Stimulated activated CD4-positive, alpha-beta T cell treated with anti-CD3 and anti-CD28 coated beads, Interleukin-2, amount 100 ng/mL, for 24 hours (primary cell): ENCODE data around the gene CCDC18.
"Not testable (repeated sequence)": the region's sequence is repeated elsewhere in the genome, so short reads cannot be mapped to it uniquely, and the experiment has no call there.

ENCODE experiments used
- DNase-seq, 2 donors: peaks; one replicate each; pipeline ENCODE4 v3.0.0-alpha.2; 2020

Gene CCDC18

GRCh38 chr1:93172778-93173177, 7.7 kb upstream of the CCDC18 start:
- no peak for DNase-seq

DNA sequence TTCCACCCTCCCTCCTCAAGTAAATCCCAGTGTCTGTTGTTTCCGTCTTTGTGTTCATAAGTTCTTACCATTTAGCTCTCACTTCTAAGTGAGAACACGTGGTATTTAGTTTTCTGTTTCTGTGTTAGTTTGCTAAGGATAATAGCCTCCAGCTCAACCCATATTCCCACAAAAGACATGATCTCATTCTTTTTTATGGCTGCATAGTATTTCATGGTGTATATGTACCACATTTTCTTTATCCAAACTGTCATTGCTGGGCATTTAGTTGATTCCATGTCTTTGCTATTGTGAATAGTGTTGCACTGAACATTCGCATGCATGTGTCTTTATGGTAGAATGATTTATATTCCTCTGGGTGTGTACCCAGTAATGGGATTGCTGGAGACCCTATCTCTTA, 5.9 kb upstream of the CCDC18 start:
- not testable (repeated sequence) for DNase-seq

- no peak for DNase-seq
Observed at GRCh38 chr1:93177991-93178390, 2.5 kb upstream of the CCDC18 start.

DNA sequence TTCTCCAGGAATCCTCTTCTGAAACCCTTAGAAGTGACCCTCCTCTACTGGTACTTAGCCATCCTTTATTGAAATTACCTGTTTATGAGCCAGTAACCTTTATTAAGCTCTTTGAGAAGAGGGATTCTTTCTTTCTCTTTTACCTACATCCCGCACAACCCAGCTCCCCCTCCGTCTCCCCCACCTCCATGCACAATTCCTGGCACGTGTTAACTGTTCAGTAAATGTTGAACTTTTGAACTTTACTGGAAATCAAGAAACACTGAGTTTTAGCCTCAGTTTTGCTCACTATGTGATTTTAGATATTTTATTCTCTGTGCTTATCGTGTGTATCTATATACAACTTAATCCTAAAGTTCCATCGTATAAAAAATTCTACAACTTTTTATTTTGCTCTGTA, 2.1 kb upstream of the CCDC18 start:
- DNase-seq = no peak

DNA sequence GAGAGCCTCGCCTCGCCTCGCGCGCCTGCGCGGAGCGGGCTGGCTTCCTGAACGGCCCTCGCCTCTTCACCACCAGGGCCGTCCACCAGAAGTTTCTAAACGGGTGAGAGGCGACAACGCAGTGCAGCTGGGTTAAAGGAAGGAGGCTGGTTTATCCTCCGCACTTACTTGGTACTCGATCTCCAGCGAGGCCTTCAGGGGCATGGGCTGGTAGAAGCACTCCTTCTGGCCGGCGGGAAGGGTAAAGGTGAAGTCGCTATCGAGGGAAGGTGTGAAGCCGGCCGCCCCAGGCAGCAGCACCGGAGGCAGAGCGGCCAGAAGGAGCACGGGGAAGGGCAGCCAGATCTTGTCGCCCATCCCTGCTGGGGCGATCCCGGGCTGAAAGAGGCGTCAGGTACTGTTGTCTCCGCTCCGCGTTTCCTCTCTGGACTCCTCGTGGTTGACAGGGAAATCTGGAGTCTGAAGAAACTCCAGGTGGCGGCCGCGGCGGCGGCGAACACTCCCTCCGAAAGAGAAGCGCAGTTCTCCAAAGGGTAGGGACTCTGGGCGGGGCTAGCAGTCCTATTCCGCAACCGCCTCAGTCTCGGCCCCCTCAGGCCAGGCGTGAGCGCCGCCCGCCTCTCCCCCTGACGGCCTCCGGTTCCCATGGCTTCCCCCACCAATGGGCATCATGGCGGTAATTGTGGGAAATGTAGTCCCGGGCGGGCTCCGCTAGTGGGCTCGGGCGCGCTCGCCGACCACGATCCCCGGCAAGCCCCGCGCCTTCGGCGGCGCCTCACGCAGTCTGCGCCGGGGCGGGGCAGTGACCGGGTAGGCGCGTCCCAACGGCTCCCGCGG, 420 bp upstream of the CCDC18 start, which contains the start of gene TMED5:
TMED5 (minus strand) TSS at position 528 of the 837 bp plus-strand sequence; CDS start at position 357, 171 bp downstream.
- peak; percentile 93 to 94 for DNase-seq

DNA sequence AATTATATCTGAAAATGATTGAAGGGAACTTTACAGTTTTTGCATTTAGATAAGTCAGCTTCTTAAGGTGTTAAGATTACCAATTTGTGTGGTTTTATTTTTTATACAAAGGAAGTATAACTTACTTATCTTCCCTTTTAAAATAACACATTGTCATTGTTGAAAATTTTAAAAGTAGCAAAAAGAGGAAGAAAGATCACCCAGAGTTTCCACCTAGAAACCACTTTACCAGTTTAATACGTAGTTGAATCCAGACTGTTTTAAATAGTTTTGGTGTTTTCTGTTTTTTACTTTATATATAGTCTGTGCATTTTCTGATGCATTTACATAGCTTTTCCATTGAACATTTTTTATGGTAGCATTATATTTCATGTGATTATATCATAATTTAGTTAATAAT, 6.1 kb downstream of the CCDC18 start:
- DNase-seq = no peak

- no peak for DNase-seq
Observed at GRCh38 chr1:93190432-93190831, 9.9 kb downstream of the CCDC18 start.

- no peak for DNase-seq
Observed at GRCh38 chr1:93194231-93194990, 13.9 kb downstream of the CCDC18 start.

GRCh38 chr1:93196591-93196990, 16.1 kb downstream of the CCDC18 start:
- DNase-seq = no peak

DNA sequence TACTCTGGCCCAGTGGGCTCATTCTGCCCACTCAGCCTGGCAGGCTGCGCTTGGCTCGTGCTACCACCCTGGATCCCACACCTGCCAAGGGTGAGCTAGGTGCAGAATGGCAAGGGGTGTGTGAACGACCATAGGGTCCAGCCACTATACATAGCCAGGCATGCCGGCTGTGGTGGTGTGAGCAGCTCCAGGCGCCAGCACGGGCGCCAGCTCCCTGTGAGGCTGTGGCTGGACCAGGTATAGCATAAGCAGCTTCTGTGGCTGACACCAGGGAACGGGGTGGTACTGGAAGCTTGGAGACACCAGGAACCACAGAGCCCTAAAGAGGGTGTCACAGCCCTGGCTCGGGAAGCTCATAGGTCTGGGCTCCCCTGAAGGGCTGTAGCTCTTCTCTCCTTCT, 18.6 kb downstream of the CCDC18 start:
- DNase-seq = no peak

DNA sequence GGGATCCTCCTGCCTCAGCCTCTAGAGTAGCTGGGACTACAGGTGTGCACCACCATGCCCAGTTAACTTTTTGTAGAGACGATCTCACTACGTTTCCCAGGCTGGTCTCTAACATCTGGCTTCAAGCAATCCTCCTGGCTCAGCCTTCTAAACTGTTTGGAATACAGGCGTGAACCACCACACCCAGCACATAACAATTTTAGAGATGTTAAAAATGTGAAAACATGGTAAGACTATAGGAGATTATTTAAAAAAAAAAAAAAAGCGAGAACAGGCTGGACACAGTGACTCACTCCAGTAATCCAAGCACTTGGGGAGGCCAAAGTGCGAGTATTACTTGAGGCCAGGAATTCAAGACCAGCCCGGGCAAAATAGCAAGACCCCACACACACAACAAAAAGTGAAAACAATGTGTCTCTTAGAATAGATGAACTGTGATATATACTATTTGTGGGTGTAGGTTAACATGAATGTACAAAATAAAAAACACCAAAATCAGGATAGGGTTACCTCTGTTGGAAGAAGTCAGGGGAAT, 19.6 kb downstream of the CCDC18 start:
- DNase-seq = no peak

DNA sequence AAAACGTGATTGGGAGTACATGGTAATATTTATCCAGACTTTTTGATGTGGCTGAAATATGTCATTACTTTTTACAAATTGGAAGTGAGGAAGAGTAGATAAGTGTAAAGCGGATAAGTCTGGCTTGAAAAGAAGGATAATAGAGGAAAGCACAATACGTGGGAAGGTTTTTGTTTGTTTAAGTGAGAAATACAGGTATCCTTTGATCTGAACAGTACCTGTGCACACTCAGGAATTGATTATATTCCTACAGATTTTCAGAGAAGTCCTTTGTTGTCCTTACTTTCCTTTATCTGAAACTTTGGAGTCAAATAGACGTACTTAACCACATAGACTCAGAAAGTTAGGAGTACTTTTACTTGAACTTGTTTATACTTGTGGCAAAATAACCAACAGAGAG, 20.2 kb downstream of the CCDC18 start:
- no peak for DNase-seq

DNA sequence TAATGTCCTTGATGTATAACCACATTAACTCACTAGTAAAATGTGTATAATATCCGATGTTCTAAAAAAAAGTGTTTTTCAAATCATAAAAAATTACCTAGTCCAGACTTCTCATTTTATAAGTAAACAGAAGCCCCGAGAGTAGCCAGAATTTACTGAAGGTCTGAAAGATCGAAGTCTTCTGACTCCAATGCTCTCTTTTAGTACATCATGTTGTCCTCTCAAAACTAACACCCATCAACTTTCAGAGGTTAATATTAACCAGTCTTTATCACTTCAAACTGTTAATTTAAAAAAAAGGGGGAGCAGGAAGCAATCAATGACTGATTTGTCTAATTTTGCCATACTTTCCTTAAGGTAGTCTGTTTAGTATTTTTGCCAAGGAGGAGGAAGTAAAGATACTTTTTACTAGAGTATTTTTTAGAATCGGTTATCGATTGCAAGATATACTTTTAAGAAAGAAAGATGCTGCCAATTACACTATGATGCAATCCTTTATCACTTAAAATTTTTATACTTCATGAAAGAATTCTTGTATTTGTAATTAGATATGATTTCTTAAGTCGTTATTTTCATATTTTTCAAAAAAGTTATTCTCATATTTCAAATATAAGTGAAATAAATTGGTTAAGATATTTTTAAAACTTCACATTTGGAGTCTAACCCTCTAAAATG, 25.5 kb downstream of the CCDC18 start:
- DNase-seq = no peak

DNA sequence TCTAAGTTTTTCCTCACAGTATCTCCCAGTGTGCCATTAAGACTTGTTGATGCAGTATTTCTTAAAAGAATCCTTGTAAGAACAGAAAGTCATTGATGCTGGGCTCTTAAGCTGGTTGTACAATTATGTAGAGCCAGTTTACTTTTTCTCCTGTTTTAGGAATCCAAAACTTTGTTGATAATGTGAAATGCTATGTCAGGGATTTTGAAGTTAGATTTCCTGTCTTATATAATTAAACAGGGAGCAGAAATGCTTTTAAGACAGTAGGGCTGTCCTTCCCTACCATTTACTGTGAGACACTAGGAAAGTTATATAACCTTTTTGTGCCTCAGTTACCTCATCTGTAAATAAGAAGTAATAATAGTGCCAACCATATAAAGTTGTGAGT, 26.0 kb downstream of the CCDC18 start:
- no peak for DNase-seq

DNA sequence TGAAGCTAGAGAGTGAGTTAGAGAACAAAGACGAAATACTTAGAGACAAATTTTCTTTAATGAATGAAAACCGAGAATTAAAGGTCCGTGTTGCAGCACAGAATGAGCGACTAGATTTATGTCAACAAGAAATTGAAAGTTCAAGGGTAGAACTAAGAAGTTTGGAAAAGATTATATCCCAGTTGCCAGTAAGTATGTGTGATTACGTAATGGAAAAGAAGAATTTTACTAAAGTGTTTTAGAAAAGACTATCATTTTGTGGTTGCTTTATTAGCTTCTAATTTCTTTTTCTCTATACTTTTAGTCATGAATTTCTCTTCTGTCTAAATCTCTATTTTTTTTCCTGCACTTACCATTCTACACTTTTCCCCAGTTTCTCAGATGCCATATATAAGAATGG, 26.7 kb downstream of the CCDC18 start:
- DNase-seq = no peak

- no peak for DNase-seq
Observed at GRCh38 chr1:93215322-93215721, 34.8 kb downstream of the CCDC18 start.

DNA sequence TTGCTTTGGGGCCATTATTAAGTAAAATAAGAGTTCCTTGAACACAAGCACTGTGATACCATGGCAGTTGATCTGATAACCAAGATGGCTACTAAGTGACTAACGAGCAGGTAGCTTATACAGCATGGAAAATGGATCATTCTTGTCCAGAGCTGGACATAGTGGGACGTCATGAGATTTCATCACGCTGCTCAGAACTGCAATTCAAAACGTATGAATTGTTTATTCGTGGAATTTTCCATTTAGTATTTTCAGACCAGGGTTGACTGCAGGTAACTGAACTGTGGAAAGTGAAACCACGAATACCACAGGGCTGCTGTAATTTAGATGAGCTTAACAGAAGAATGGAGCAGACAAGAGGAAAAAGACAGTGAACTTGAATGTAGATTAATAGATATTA, 38.9 kb downstream of the CCDC18 start:
- peak in 1 of 2 donors; percentile 6 for DNase-seq

- DNase-seq = not testable (repeated sequence)
Observed at GRCh38 chr1:93220716-93221115, 40.2 kb downstream of the CCDC18 start.

- DNase-seq = no peak
Observed at GRCh38 chr1:93221913-93222312, 41.4 kb downstream of the CCDC18 start.

DNA sequence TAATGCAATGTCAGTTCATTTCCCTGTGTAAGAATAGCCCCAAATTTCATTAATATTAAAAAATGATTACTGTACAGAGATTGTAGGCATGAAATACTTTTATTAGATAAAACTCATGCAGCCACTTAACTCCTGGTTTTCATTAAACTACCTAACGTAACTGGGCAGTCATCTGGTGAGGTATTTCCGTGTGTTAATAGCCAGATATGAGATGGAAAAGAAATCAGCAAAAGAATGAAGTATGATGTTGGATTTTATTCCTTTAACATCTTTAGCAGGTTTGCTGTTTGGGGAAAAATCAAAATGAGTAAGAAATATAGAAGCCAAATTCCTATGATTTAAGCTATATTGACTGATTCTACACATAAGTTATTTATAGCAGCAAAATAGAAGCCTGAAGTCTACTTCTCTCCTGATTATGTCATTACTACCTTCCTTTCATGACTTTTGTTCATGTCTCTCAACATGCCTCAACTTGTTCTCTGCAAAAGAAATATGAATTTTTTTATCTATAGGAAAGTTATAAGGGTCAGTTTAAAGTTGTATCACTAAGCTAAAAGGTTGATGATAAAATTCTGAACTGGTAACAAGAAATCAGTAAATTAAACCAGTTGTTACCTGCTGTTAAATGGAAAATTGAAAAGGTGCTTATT, 42.6 kb downstream of the CCDC18 start:
- no peak for DNase-seq

DNA sequence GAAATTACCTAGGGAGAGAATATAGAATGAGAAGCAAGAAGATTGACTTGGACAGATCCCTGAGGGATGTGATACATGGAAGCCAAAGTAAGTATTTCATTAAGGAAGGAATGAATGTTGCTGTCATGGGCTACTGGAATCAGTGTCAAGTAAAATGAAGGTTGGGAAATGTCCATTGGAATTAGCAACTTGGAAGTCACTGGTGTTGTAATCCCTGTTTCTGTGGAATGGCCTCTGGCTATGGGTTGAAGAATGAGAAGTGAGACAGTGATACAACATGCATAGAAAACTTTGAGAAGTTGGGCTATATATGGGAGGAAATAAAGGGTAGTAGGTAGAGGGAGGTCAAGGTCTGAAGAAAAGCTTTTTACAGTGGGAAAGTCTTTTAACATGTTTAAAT, 54.7 kb downstream of the CCDC18 start:
- no peak for DNase-seq

- DNase-seq = no peak
Observed at GRCh38 chr1:93237021-93237420, 56.5 kb downstream of the CCDC18 start.

DNA sequence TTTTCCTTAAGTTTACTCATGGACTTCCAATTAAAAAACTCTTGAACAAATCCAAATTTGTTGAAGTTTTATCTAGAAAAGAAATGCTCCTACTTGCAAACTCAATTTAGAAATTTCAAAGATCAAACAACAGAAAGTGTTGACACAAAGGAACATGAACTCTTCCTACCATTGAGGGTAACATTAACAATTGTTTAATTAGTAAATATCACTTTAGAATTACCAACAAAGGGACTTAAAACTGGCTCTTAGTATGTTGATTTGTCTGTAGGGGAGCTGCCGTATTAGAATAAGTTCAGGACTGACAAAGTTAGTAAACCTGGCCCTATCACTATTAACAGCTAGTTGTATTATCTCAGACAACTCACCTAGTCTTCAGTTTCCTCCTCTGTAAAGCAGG, 57.9 kb downstream of the CCDC18 start:
- DNase-seq = no peak
